ENCODE data around the gene GHRHR. TPM values are rescaled to one million over a fixed set of nuclear protein-coding genes. Genes with fewer than 3 reads are reported as not detected.

GHRHR gene
- total RNA-seq, 4 donors from 2014 or later: not detected

DNA sequence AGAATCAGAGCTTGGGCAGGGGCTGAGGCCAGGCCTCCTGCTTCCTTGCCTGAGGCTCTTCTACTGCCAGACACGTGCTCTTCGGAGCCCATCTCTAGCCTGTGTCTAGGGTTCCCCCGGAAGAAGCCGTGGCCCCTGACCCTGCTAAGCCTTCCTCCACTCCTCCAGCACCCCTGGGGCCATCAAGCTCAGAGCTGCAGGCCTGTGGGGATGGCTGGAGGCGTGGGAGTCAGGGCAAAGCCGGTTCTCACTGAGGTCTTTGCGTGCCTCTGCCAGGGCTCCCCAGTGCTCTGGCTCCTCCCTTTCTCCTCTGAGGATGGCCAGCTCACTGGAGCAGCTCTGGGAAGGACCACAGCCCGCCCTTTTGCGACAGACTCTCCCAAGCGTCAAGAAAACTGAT is 34.4 kb downstream of the GHRHR start:
- intact Hi-C loops (cut with DNase I): no loop called here
- no peak for DNase-seq (ENCODE audit: extremely low spot score)
- Histone ChIP-seq H3K4me3 (no peak overlapping the region), H3K27ac (replicated peaks in 1 of 4) (no peak overlapping the region), H3K27me3 (no peaks in the 10 kb centered on the region), H3K36me3 (no peaks in the 10 kb centered on the region), H3K4me1 (peaks cover 0 to 7% (median 2%) of the 10 kb centered on the region in 4 donors), H3K9me3 (peaks cover 0 to 7% (median 2%) of the 10 kb centered on the region in 4 donors)
- 97% methylated on average over 5 of the region's 10 CpGs for WGBS
- TF ChIP-seq POLR2A (IDR thresholded peaks at IDR 0.05; ENCODE audit: low read depth) (no peak), EP300 (IDR thresholded peaks at IDR 0.05) (no peak), POLR2AphosphoS5 (IDR thresholded peaks at IDR 0.05) (no peak)
- TF ChIP-seq, protein P1, sequence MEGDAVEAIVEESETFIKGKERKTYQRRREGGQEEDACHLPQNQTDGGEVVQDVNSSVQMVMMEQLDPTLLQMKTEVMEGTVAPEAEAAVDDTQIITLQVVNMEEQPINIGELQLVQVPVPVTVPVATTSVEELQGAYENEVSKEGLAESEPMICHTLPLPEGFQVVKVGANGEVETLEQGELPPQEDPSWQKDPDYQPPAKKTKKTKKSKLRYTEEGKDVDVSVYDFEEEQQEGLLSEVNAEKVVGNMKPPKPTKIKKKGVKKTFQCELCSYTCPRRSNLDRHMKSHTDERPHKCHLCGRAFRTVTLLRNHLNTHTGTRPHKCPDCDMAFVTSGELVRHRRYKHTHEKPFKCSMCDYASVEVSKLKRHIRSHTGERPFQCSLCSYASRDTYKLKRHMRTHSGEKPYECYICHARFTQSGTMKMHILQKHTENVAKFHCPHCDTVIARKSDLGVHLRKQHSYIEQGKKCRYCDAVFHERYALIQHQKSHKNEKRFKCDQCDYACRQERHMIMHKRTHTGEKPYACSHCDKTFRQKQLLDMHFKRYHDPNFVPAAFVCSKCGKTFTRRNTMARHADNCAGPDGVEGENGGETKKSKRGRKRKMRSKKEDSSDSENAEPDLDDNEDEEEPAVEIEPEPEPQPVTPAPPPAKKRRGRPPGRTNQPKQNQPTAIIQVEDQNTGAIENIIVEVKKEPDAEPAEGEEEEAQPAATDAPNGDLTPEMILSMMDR (IDR thresholded peaks at IDR 0.05): no peak

DNA sequence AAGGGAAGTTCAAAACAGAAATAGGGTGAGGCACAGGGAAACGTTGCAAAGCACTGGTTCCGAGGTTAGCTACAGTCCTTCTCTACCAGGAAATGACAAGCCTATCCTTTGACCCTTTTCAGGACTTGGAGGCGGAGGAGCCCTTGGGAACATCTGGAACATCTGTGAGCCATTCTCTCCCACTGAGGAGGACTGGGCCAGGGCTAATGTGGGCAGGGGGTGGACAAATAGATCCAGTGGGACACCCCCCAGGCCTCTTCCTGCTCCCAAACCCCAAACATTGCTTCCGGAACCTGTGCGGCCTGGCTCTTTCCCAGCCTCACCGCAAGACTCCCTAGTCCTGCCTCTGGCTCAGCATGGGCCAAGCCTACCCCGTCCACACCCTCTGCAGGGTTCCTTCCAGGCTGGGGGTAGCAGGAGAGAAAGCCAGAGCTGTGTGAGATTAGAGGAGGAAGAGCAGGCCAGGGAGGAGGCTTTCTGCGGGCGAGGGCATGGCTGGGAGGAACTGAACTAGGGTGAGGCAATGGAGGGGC is 36.5 kb downstream of the GHRHR start:
- no peaks in the 10 kb centered on the region for H3K36me3 ChIP-seq
- no peak overlapping the region for H3K4me3 ChIP-seq
- peaks cover 0 to 7% (median 2%) of the 10 kb centered on the region in 4 donors for H3K4me1 ChIP-seq
- no peak for DNase-seq (ENCODE audit: extremely low spot score)
- intact Hi-C loops (cut with DNase I): no loop called here
- H3K27me3 ChIP-seq: no peaks in the 10 kb centered on the region
- TF ChIP-seq POLR2A (IDR thresholded peaks at IDR 0.05; ENCODE audit: low read depth) (no peak), POLR2AphosphoS5 (IDR thresholded peaks at IDR 0.05) (no peak), EP300 (IDR thresholded peaks at IDR 0.05) (no peak)
- TF ChIP-seq, protein P1 (IDR thresholded peaks at IDR 0.05): no peak
- H3K9me3 ChIP-seq: peaks cover 0 to 14% (median 7%) of the 10 kb centered on the region in 4 donors
- no peak overlapping the region for H3K27ac ChIP-seq (replicated peaks in 1 of 4)
- 64% methylated on average over 6 of the region's 9 CpGs for WGBS

DNA sequence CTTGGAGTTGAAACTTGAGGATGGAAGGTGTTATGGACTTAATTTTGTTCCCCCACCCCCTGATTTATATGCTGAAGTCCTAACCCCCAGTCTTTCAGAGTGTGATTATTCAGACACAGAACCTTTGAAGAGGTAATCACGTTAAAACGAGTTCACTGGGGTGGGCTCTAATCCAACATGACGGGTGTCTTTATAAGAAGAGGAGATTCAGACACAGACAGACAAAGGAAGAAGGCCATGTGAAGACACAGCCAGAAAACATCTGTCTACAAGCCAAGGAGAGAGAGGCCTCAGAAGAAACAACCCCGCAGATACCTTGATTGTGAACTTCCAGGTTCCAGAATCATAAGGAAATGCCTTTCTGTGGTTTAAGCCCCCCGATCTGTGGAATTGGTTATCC is 37.0 kb downstream of the GHRHR start:
- no peak overlapping the region for H3K4me3 ChIP-seq
- intact Hi-C loops (cut with DNase I): no loop called here
- H3K4me1 ChIP-seq: peaks cover 0 to 7% (median 2%) of the 10 kb centered on the region in 4 donors
- H3K36me3 ChIP-seq: no peaks in the 10 kb centered on the region
- no peak for DNase-seq (ENCODE audit: extremely low spot score)
- no peaks in the 10 kb centered on the region for H3K27me3 ChIP-seq
- H3K27ac ChIP-seq (replicated peaks in 1 of 4): no peak overlapping the region
- 75% methylated on average over 5 of the region's 5 CpGs for WGBS
- TF ChIP-seq POLR2AphosphoS5 (IDR thresholded peaks at IDR 0.05) (no peak), POLR2A (IDR thresholded peaks at IDR 0.05; ENCODE audit: low read depth) (no peak)
- TF ChIP-seq, protein P1 (IDR thresholded peaks at IDR 0.05): no peak
- H3K9me3 ChIP-seq: peaks cover 0 to 14% (median 7%) of the 10 kb centered on the region in 4 donors

DNA sequence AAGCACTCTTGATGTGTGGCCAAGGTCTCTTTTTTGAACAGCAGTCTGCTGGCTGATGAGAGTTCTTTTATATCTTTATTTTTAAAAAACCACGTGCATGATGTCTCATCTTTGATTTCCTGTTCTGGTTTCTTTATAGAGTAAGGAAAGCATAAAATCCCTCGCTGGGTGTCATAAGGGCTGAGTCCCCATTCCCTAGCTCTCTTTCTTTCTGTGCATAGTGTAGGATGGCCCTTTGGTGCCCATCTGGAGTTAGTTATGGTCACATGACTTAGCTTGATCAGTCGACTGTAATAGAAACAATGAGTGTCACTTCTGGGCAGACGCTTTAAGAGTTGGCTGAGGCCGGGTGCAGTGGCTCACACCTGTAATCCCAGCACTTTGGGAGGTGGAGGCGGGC is 38.5 kb downstream of the GHRHR start:
- H3K9me3 ChIP-seq: peaks cover 0 to 14% (median 7%) of the 10 kb centered on the region in 4 donors
- no peaks in the 10 kb centered on the region for H3K36me3 ChIP-seq
- intact Hi-C loops (cut with DNase I): no loop called here
- no peak overlapping the region for H3K4me3 ChIP-seq
- H3K27me3 ChIP-seq: peaks cover 0 to 11% (median 0%) of the 10 kb centered on the region in 4 donors
- WGBS: 62% methylated on average over 6 of the region's 6 CpGs
- DNase-seq (ENCODE audit: extremely low spot score): no peak
- TF ChIP-seq POLR2A (IDR thresholded peaks at IDR 0.05; ENCODE audit: low read depth) (no peak), EP300 (IDR thresholded peaks at IDR 0.05) (no peak), POLR2AphosphoS5 (IDR thresholded peaks at IDR 0.05) (no peak)
- TF ChIP-seq, protein P1 (IDR thresholded peaks at IDR 0.05): no peak
- peaks cover 0 to 1% (median 0%) of the 10 kb centered on the region in 4 donors for H3K4me1 ChIP-seq
- H3K27ac ChIP-seq (replicated peaks in 1 of 4): no peak overlapping the region

DNA sequence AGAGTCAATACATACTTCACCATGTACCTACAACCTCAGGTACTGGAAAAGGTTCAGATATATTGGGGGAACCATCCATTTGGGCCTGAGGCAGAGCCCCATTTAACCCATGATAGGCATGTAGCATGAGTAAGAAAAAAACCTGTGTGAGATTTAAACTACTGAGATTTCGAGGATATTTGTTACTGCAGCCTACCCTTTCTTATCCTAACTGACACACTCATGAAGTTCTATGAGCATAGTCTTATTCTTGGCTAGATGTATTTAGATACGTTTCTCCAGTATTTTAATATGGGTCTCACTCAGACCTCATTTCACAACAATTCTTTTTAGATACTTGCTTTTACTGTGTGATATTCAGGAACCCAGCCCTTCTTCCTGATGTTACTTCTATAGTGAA is 39.3 kb downstream of the GHRHR start:
- no peak for DNase-seq (ENCODE audit: extremely low spot score)
- 97% methylated on average over 2 of the region's 2 CpGs for WGBS
- H3K9me3 ChIP-seq: peaks cover 0 to 14% (median 7%) of the 10 kb centered on the region in 4 donors
- intact Hi-C loops (cut with DNase I): no loop called here
- H3K4me1 ChIP-seq: peaks cover 0 to 5% (median 0%) of the 10 kb centered on the region in 4 donors
- no peak overlapping the region for H3K27ac ChIP-seq (replicated peaks in 1 of 4)
- no peak overlapping the region for H3K4me3 ChIP-seq
- peaks cover 0 to 11% (median 0%) of the 10 kb centered on the region in 4 donors for H3K27me3 ChIP-seq
- H3K36me3 ChIP-seq: no peaks in the 10 kb centered on the region
- TF ChIP-seq POLR2AphosphoS5 (IDR thresholded peaks at IDR 0.05): no peak
- TF ChIP-seq, protein P1 (IDR thresholded peaks at IDR 0.05): no peak
- TF ChIP-seq EP300 (IDR thresholded peaks at IDR 0.05): no peak

Data from esophagus muscularis mucosa (tissue), 4 donors.